ENCODE data around the gene FLNB. TPM values are rescaled to one million over a fixed set of nuclear protein-coding genes. Genes with fewer than 3 reads are reported as not detected.

The FLNB gene
- total RNA-seq, 1 experiment from 2014 or later: 147 TPM

- peaks cover 11% of the 10 kb centered on the region for H3K36me3 Mint-ChIP-seq (ENCODE audit: insufficient read depth, unreplicated experiment)
- BruUV-seq (replicated peaks): no TSS peak
- no peaks in the 10 kb centered on the region for H3K27me3 Mint-ChIP-seq (ENCODE audit: unreplicated experiment)
- peaks cover 28% of the 10 kb centered on the region for H3K4me1 Mint-ChIP-seq (ENCODE audit: low read depth, unreplicated experiment)
- H3K9me3 Mint-ChIP-seq (ENCODE audit: low read depth, unreplicated experiment): no peaks in the 10 kb centered on the region
- CTCF ChIA-PET: interaction anchor here (0.7 kb wide), 1 partner anchor 68 kb away, joined by 3 read pairs; no protein-coding TSS in a partner anchor
- no peak overlapping the region for H3K27ac Mint-ChIP-seq (ENCODE audit: unreplicated experiment)
- intact Hi-C loops (cut with micrococcal nuclease; ENCODE audit: unreplicated experiment): no loop called here
- no peak for DNase-seq
- TF ChIP-seq CTCF (IDR thresholded peaks at IDR 0.05; ENCODE audit: unreplicated experiment): no peak
- H3K4me3 Mint-ChIP-seq (ENCODE audit: low read depth, unreplicated experiment): no peak overlapping the region
Observed at GRCh38 chr3:58028902-58029301, 20.7 kb downstream of the FLNB start.

GRCh38 chr3:58029842-58030584, 21.8 kb downstream of the FLNB start:
- intact Hi-C loops (cut with micrococcal nuclease; ENCODE audit: unreplicated experiment): no loop called here
- Mint-ChIP-seq H3K27me3 (ENCODE audit: unreplicated experiment) (no peaks in the 10 kb centered on the region), H3K36me3 (ENCODE audit: insufficient read depth, unreplicated experiment) (peaks cover 11% of the 10 kb centered on the region), H3K4me1 (ENCODE audit: low read depth, unreplicated experiment) (peaks cover 28% of the 10 kb centered on the region), H3K9me3 (ENCODE audit: low read depth, unreplicated experiment) (no peaks in the 10 kb centered on the region), H3K4me3 (ENCODE audit: low read depth, unreplicated experiment) (no peak overlapping the region), H3K27ac (ENCODE audit: unreplicated experiment) (no peak overlapping the region)
- CTCF ChIA-PET: no interaction called here
- DNase-seq: no peak
- TF ChIP-seq CTCF (IDR thresholded peaks at IDR 0.05; ENCODE audit: unreplicated experiment): no peak
- BruUV-seq (replicated peaks): no TSS peak

GRCh38 chr3:58032186-58032585, 24.0 kb downstream of the FLNB start:
- peaks cover 15% of the 10 kb centered on the region for H3K36me3 Mint-ChIP-seq (ENCODE audit: insufficient read depth, unreplicated experiment)
- H3K9me3 Mint-ChIP-seq (ENCODE audit: low read depth, unreplicated experiment): no peaks in the 10 kb centered on the region
- no peak for TF ChIP-seq CTCF (IDR thresholded peaks at IDR 0.05; ENCODE audit: unreplicated experiment)
- no TSS peak for BruUV-seq (replicated peaks)
- peaks cover 33% of the 10 kb centered on the region for H3K4me1 Mint-ChIP-seq (ENCODE audit: low read depth, unreplicated experiment)
- H3K4me3 Mint-ChIP-seq (ENCODE audit: low read depth, unreplicated experiment): no peak overlapping the region
- no peak overlapping the region for H3K27ac Mint-ChIP-seq (ENCODE audit: unreplicated experiment)
- intact Hi-C loops (cut with micrococcal nuclease; ENCODE audit: unreplicated experiment): no loop called here
- H3K27me3 Mint-ChIP-seq (ENCODE audit: unreplicated experiment): no peaks in the 10 kb centered on the region
- DNase-seq: no peak
- CTCF ChIA-PET: interaction anchor here (0.5 kb wide), 2 partner anchors 56 to 90 kb away, joined by 7 to 9 read pairs; no protein-coding TSS in a partner anchor

- no peak for DNase-seq
- Mint-ChIP-seq H3K4me3 (ENCODE audit: low read depth, unreplicated experiment) (no peak overlapping the region), H3K27ac (ENCODE audit: unreplicated experiment) (peak overlapping the region; percentile 35), H3K4me1 (ENCODE audit: low read depth, unreplicated experiment) (peaks cover 37% of the 10 kb centered on the region), H3K27me3 (ENCODE audit: unreplicated experiment) (no peaks in the 10 kb centered on the region), H3K36me3 (ENCODE audit: insufficient read depth, unreplicated experiment) (peaks cover 23% of the 10 kb centered on the region), H3K9me3 (ENCODE audit: low read depth, unreplicated experiment) (no peaks in the 10 kb centered on the region)
- no peak for TF ChIP-seq CTCF (IDR thresholded peaks at IDR 0.05; ENCODE audit: unreplicated experiment)
- intact Hi-C loops (cut with micrococcal nuclease; ENCODE audit: unreplicated experiment): no loop called here
- CTCF ChIA-PET: interaction anchor here (0.5 to 0.7 kb wide), 3 partner anchors 15 to 137 kb away, joined by 3 to 5 read pairs (median 3); no protein-coding TSS in a partner anchor
- BruUV-seq (replicated peaks): no TSS peak
Observed at GRCh38 chr3:58034738-58035523, 26.7 kb downstream of the FLNB start.

Data from Calu3 (cell line).